H9 (cell line): ENCODE measurements around the gene LRRC8B. TPM values are rescaled to one million over a fixed set of nuclear protein-coding genes. Genes with fewer than 3 reads are reported as not detected.

Experiments used
- DNase-seq: peaks from one replicate; pipeline ENCODE4 v3.0.0-alpha.2; 2017
- H2AFZ ChIP-seq: one replicate; pipeline ENCODE4 v1.6.1; 2013; ENCODE audit warnings: mild to moderate bottlenecking, low read length, control low read depth, moderate library complexity
- H2AK5ac ChIP-seq: 2 replicates; pipeline ENCODE4 v1.6.1; 2013; ENCODE audit warnings: low read length, control low read depth, mixed read lengths; ENCODE audit not compliant: insufficient read length
- H2BK120ac ChIP-seq: one replicate; pipeline ENCODE4 v1.6.1; 2013; ENCODE audit warnings: low read depth, mild to moderate bottlenecking, low read length, control low read depth, inconsistent platforms; ENCODE audit not compliant: poor library complexity, severe bottlenecking
- H2BK12ac ChIP-seq: 2 replicates; pipeline ENCODE4 v1.6.1; 2013; ENCODE audit warnings: low read length, control low read depth, mixed read lengths, low read depth; ENCODE audit not compliant: insufficient read length
- H2BK15ac ChIP-seq: 2 replicates; pipeline ENCODE4 v1.6.1; 2013; ENCODE audit warnings: low read depth, low read length, control low read depth
- H2BK20ac ChIP-seq: one replicate; pipeline ENCODE4 v1.6.1; 2013; ENCODE audit warnings: low read depth, mild to moderate bottlenecking, low read length, control low read depth, inconsistent platforms; ENCODE audit not compliant: poor library complexity, severe bottlenecking
- H2BK5ac ChIP-seq: 2 replicates; pipeline ENCODE4 v1.6.1; 2013; ENCODE audit warnings: low read length, control low read depth, mixed read lengths; ENCODE audit not compliant: insufficient read length
- H3K14ac ChIP-seq: 2 replicates; pipeline ENCODE4 v1.6.1; 2013; ENCODE audit warnings: low read length, control low read depth; ENCODE audit not compliant: insufficient read depth
- H3K18ac ChIP-seq: 2 replicates; pipeline ENCODE4 v1.6.1; 2013; ENCODE audit warnings: low read depth, mild to moderate bottlenecking, mixed read lengths, low read length, control low read depth; ENCODE audit not compliant: insufficient read length
- H3K23ac ChIP-seq: 2 replicates; pipeline ENCODE4 v1.6.1; 2013; ENCODE audit warnings: low read length, control low read depth, mixed read lengths, low read depth; ENCODE audit not compliant: insufficient read length
- H3K23me2 ChIP-seq: 2 replicates; pipeline ENCODE4 v1.6.1; 2013; ENCODE audit warnings: low read depth, mild to moderate bottlenecking, mixed read lengths, low read length, control low read depth; ENCODE audit not compliant: insufficient read length, poor library complexity, severe bottlenecking
- H3K27ac ChIP-seq: 2 replicates; pipeline ENCODE4 v1.5.1; 2013; ENCODE audit warnings: low read length, control low read depth, mixed read lengths, low read depth; ENCODE audit not compliant: insufficient read length
- H3K27me3 ChIP-seq: 2 replicates; pipeline ENCODE4 v1.6.1; 2013; ENCODE audit warnings: low read length, control low read depth, inconsistent platforms; ENCODE audit not compliant: insufficient read depth
- H3K4ac ChIP-seq: 2 replicates; pipeline ENCODE4 v1.6.1; 2013; ENCODE audit warnings: low read depth, mild to moderate bottlenecking, control low read depth, inconsistent platforms, low read length, moderate library complexity
- H3K4me1 ChIP-seq: 2 replicates; pipeline ENCODE4 v1.6.1; 2013; ENCODE audit warnings: low read length, control low read depth, inconsistent platforms; ENCODE audit not compliant: insufficient read depth
- H3K4me2 ChIP-seq: 2 replicates; pipeline ENCODE4 v1.6.1; 2013; ENCODE audit warnings: low read length, control low read depth, mixed read lengths; ENCODE audit not compliant: insufficient read length, insufficient read depth
- H3K56ac ChIP-seq: 2 replicates; pipeline ENCODE4 v1.6.1; 2013; ENCODE audit warnings: low read depth, mild to moderate bottlenecking, mixed read lengths, low read length, control low read depth; ENCODE audit not compliant: insufficient read length
- H3K79me1 ChIP-seq: 2 replicates; pipeline ENCODE4 v1.6.1; 2013; ENCODE audit warnings: low read depth, mild to moderate bottlenecking, moderate library complexity, low read length, control low read depth, inconsistent platforms; ENCODE audit not compliant: insufficient read depth, poor library complexity, severe bottlenecking
- H3K79me2 ChIP-seq: 2 replicates; pipeline ENCODE4 v1.6.1; 2013; ENCODE audit warnings: low read length, control low read depth, inconsistent platforms; ENCODE audit not compliant: insufficient read depth
- H3K9ac ChIP-seq: 2 replicates; pipeline ENCODE4 v1.6.1; 2013; ENCODE audit warnings: low read length, control low read depth, mixed read lengths; ENCODE audit not compliant: insufficient read length; ENCODE audit errors: extremely low read depth
- H3K9me3 ChIP-seq: one replicate; pipeline ENCODE4 v1.6.1; 2013; ENCODE audit warnings: low read depth, low read length, inconsistent platforms; ENCODE audit not compliant: control insufficient read depth
- H3T11ph ChIP-seq: one replicate; pipeline ENCODE4 v1.6.1; 2013; ENCODE audit warnings: mild to moderate bottlenecking, low read length, control low read depth, inconsistent platforms
- H4K20me1 ChIP-seq: one replicate; pipeline ENCODE4 v1.6.1; 2013; ENCODE audit not compliant: control insufficient read depth, insufficient read length, insufficient read depth
- H4K5ac ChIP-seq: 2 replicates; pipeline ENCODE4 v1.6.1; 2013; ENCODE audit warnings: low read depth, mild to moderate bottlenecking, mixed read lengths, low read length, control low read depth; ENCODE audit not compliant: insufficient read length
- H4K8ac ChIP-seq: replicated peaks from 2 replicates; pipeline ENCODE4 v1.6.1; 2013; ENCODE audit warnings: low read length, control low read depth, mixed read lengths, low read depth; ENCODE audit not compliant: insufficient read length
- H4K91ac ChIP-seq: 2 replicates; pipeline ENCODE4 v1.6.1; 2013; ENCODE audit warnings: low read depth, mild to moderate bottlenecking, moderate library complexity, mixed read lengths, low read length, control low read depth; ENCODE audit not compliant: insufficient read length
- H3K27ac Mint-ChIP-seq, 3 experiments: 2 replicates in 2 of 3; 3 replicates in 1 of 3; pipeline ENCODE4 v1.8.0; 2020 to 2021; ENCODE audit warnings: mixed read lengths in 3 of 3, mild to moderate bottlenecking in 1 of 3, moderate library complexity in 1 of 3
- H3K27me3 Mint-ChIP-seq: 2 replicates; pipeline ENCODE4 v1.8.0; 2021; ENCODE audit warnings: low read depth, mild to moderate bottlenecking, moderate library complexity, mixed read lengths
- H3K36me3 Mint-ChIP-seq, 3 experiments: 2 replicates in 2 of 3; 3 replicates in 1 of 3; pipeline ENCODE4 v1.8.0; 2020 to 2021; ENCODE audit warnings: low read depth in 3 of 3, mixed read lengths in 3 of 3; ENCODE audit not compliant: insufficient read depth in 1 of 3
- H3K4me1 Mint-ChIP-seq, 2 experiments: 2 replicates each; pipeline ENCODE4 v1.8.0; 2020; ENCODE audit warnings: mixed read lengths in 2 of 2
- H3K4me3 Mint-ChIP-seq, 2 experiments: 2 replicates in 1 of 2; 3 replicates in 1 of 2; pipeline ENCODE4 v1.8.0; 2020 to 2021; ENCODE audit warnings: mild to moderate bottlenecking in 2 of 2, mixed read lengths in 2 of 2, moderate library complexity in 1 of 2
- H3K9me3 Mint-ChIP-seq, 2 experiments: 2 replicates in 1 of 2; 3 replicates in 1 of 2; pipeline ENCODE4 v1.8.0; 2020; ENCODE audit warnings: mild to moderate bottlenecking in 2 of 2, mixed read lengths in 2 of 2, moderate library complexity in 1 of 2
- CTCF ChIP-seq: fragments of 200-600 bp; sonication (generic); conservative IDR thresholded peaks from 3 replicates; pipeline ENCODE4 v1.8.0; 2021; ENCODE audit warnings: antibody characterized with exemption, mild to moderate bottlenecking
- WGBS: extraction: QIAGEN DNeasy Blood & Tissue Kit; methylation state at CpG from one replicate; pipeline ENCODE4 v1.1.7; 2013; ENCODE audit warnings: missing lambda C conversion rate, low lambda C conversion rate, mixed read lengths; ENCODE audit not compliant: insufficient read length; ENCODE audit errors: extremely low coverage; 5-methylcytosine and 5-hydroxymethylcytosine counted together
- total RNA-seq: library from RNA; stranded (reverse); gene quantifications from 2 replicates; pipeline ENCODE4 v1.2.1, GENCODE V29; 2021

LRRC8B gene
- total RNA-seq, 1 experiment from 2014 or later: 33.2 TPM

GRCh38 chr1:89557956-89558355, 33.3 kb downstream of the LRRC8B start:
- H3K36me3 Mint-ChIP-seq: peaks cover 21 to 33% (median 30%) of the 10 kb centered on the region in 3 experiments
- H3K4me1 Mint-ChIP-seq: peaks cover 16 to 27% of the 10 kb centered on the region in 2 experiments
- Histone ChIP-seq H4K91ac (no peak overlapping the region), H3K9ac (no peak overlapping the region), H2BK5ac (no peak overlapping the region), H3K79me2 (no peaks in the 10 kb centered on the region), H3K23me2 (no peaks in the 10 kb centered on the region), H3K4ac (no peak overlapping the region), H3K27me3 (no peaks in the 10 kb centered on the region), H3K79me1 (no peaks in the 10 kb centered on the region), H3T11ph (no peak overlapping the region), H2BK120ac (no peak overlapping the region), H3K18ac (no peak overlapping the region), H3K23ac (no peak overlapping the region), H3K9me3 (no peaks in the 10 kb centered on the region), H2BK12ac (no peak overlapping the region), H2AFZ (no peak overlapping the region), H2AK5ac (no peak overlapping the region), H3K4me1 (no peaks in the 10 kb centered on the region; the same call in 1 of the 2 replicates), H4K5ac (no peak overlapping the region), H3K14ac (no peak overlapping the region), H4K8ac (no peak overlapping the region), H3K27ac (no peak overlapping the region), H2BK20ac (no peak overlapping the region), H3K56ac (no peak overlapping the region), H2BK15ac (no peak overlapping the region), H4K20me1 (no peaks in the 10 kb centered on the region), H3K4me2 (no peak overlapping the region)
- H3K9me3 Mint-ChIP-seq: peaks cover 2 to 3% of the 10 kb centered on the region in 2 experiments; a peak in 4 of 5 replicates
- DNase-seq: no peak
- no peak overlapping the region for H3K4me3 Mint-ChIP-seq
- no CpG with 5 or more reads among the region's 1 CpG for WGBS
- H3K27ac Mint-ChIP-seq: no peak overlapping the region
- H3K27me3 Mint-ChIP-seq: no peaks in the 10 kb centered on the region
- TF ChIP-seq CTCF: no peak
